Measurements from ENCODE around the gene MRPL2.

DNA sequence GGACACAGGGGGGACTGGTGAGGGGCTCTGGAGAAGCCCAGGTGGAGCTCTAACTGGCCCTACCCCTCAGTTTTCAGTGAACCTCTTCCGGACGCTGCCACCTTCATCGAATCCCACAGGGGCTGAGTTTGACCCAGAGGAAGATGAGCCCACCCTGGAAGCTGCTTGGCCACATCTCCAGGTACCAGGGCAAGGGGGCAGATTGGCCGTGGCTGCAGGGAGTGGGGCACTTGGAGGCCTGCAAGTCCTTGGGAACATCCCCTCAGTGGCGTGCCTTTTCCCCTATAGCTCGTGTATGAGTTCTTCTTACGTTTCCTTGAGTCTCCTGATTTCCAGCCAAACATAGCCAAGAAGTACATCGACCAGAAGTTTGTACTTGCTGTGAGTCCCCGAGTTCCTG, 52.1 kb downstream of the MRPL2 start:
- no peak for TF ChIP-seq SPI1 (IDR thresholded peaks at IDR 0.05; ENCODE audit: low read depth, low read length)
- no peak for TF ChIP-seq POLR2A (IDR thresholded peaks at IDR 0.05; ENCODE audit: low read depth, low read length)
- TF ChIP-seq POLR2AphosphoS5 (IDR thresholded peaks at IDR 0.05; ENCODE audit: low read depth, low read length): no peak

All from GM12891 (cell line).